ENCODE data around the gene PTPRN2. TPM values are rescaled to one million over a fixed set of nuclear protein-coding genes. Genes with fewer than 3 reads are reported as not detected.

Gene PTPRN2
- total RNA-seq, 1 experiment from 2014 or later: not detected

DNA sequence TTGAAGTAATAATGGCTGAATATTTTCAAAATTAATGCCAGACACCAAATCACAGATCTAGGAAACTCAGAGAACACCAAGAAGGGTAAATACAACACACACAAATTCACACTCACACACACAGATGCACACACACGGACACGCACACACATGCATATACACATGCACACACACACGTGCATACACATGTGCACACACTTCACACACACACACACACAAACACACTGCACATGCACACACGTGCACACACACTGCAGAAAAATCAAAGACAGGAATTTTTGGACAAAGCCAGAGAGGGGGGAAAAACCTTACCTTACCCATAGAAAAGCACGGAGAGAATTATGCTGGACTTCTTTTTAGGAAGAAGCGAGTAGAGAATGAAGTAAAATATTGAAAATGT is 547.4 kb downstream of the PTPRN2 start:
- Histone ChIP-seq H3K27me3 (ENCODE audit: insufficient read depth, low read depth) (peaks cover 81% of the 10 kb centered on the region), H2AFZ (no peak overlapping the region), H3K36me3 (ENCODE audit: low read depth) (no peaks in the 10 kb centered on the region), H3K27ac (no peak overlapping the region), H3K4me1 (replicated peaks; ENCODE audit: insufficient read depth) (no peaks in the 10 kb centered on the region), H3F3A (ENCODE audit: insufficient read depth, low read depth) (no peaks in the 10 kb centered on the region), H3K4me2 (no peak overlapping the region), H3K4me3 (no peak overlapping the region), H3K9me3 (ENCODE audit: insufficient read depth, low read depth) (peaks cover 5% of the 10 kb centered on the region; the same call in 1 of the 2 replicates), H3K79me2 (ENCODE audit: low read depth) (no peaks in the 10 kb centered on the region), H4K20me1 (ENCODE audit: insufficient read depth) (0 out of 2 replicates have a peak, but pooled peaks cover 4% of the 10 kb centered on the region), H3K9me2 (ENCODE audit: insufficient read depth) (no peaks in the 10 kb centered on the region)
- POLR2A ChIA-PET (ENCODE audit: unreplicated experiment): no interaction called here
- no peak for DNase-seq
- intact Hi-C loops (cut with micrococcal nuclease; ENCODE audit: unreplicated experiment): no loop called here
- no TSS peak for BruUV-seq (replicated peaks)
- CTCF ChIA-PET: no interaction called here
- no peak for TF ChIP-seq EZH2 (IDR thresholded peaks at IDR 0.05; ENCODE audit: low read depth)
- TF ChIP-seq, protein P1, sequence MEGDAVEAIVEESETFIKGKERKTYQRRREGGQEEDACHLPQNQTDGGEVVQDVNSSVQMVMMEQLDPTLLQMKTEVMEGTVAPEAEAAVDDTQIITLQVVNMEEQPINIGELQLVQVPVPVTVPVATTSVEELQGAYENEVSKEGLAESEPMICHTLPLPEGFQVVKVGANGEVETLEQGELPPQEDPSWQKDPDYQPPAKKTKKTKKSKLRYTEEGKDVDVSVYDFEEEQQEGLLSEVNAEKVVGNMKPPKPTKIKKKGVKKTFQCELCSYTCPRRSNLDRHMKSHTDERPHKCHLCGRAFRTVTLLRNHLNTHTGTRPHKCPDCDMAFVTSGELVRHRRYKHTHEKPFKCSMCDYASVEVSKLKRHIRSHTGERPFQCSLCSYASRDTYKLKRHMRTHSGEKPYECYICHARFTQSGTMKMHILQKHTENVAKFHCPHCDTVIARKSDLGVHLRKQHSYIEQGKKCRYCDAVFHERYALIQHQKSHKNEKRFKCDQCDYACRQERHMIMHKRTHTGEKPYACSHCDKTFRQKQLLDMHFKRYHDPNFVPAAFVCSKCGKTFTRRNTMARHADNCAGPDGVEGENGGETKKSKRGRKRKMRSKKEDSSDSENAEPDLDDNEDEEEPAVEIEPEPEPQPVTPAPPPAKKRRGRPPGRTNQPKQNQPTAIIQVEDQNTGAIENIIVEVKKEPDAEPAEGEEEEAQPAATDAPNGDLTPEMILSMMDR (conservative IDR thresholded peaks at IDR 0.05): no peak

DNA sequence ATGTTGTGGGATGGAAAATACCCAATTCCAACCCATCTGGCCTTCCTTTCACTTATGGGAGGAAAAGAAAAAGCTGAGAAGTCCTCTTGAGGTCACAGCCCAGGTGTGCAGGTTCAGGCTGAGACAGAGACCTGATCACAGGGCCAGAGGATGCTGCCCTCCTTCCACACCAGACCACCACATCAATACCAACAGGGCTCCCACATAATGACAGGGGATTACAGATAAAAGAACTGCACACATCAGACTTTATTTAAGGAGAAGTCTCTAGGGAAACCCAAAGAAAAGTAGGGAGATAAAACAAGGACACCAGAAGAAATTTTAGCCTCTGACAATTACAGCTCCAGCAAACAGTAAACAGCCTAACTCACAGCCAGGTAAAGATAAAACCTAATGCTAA is 548.4 kb downstream of the PTPRN2 start:
- Histone ChIP-seq H3K27me3 (ENCODE audit: insufficient read depth, low read depth) (peaks cover 79% of the 10 kb centered on the region), H2AFZ (no peak overlapping the region), H3K4me2 (no peak overlapping the region), H3K9me2 (ENCODE audit: insufficient read depth) (no peaks in the 10 kb centered on the region), H3F3A (ENCODE audit: insufficient read depth, low read depth) (no peaks in the 10 kb centered on the region), H3K27ac (no peak overlapping the region), H4K20me1 (ENCODE audit: insufficient read depth) (0 out of 2 replicates have a peak, but pooled peaks cover 4% of the 10 kb centered on the region), H3K4me1 (replicated peaks; ENCODE audit: insufficient read depth) (no peaks in the 10 kb centered on the region), H3K9me3 (ENCODE audit: insufficient read depth, low read depth) (peaks cover 5% of the 10 kb centered on the region; the same call in 1 of the 2 replicates), H3K79me2 (ENCODE audit: low read depth) (no peaks in the 10 kb centered on the region), H3K36me3 (ENCODE audit: low read depth) (no peaks in the 10 kb centered on the region), H3K4me3 (no peak overlapping the region)
- ChIA-PET POLR2A (ENCODE audit: unreplicated experiment) (no interaction called here), CTCF (no interaction called here)
- no peak for DNase-seq
- intact Hi-C loops (cut with micrococcal nuclease; ENCODE audit: unreplicated experiment): no loop called here
- no peak for TF ChIP-seq EZH2 (IDR thresholded peaks at IDR 0.05; ENCODE audit: low read depth)
- TF ChIP-seq, protein P1 (conservative IDR thresholded peaks at IDR 0.05): no peak
- BruUV-seq (replicated peaks): no TSS peak

DNA sequence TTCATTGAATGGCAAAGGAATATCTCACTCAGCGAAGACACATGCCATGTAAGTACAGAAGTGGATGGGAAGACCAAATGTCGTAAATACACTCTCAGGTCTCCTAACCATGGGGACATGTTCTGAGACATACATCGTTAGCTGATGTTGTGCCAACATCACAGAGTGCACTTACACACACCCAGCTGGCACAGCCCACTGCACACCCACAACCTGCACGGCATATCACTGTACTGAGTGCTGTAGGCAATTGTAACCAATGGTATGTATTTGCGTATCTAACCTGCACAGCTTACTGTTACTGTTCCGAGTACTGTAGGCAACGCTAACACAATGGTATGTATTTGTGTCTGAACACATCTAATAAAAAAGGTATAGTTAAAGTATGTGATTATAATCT is 550.4 kb downstream of the PTPRN2 start:
- H3K9me2 ChIP-seq (ENCODE audit: insufficient read depth): no peaks in the 10 kb centered on the region
- no peak overlapping the region for H2AFZ ChIP-seq
- H3K9me3 ChIP-seq (ENCODE audit: insufficient read depth, low read depth): peaks cover 5% of the 10 kb centered on the region; the same call in 1 of the 2 replicates
- DNase-seq: no peak
- H3K27ac ChIP-seq: no peak overlapping the region
- ChIA-PET CTCF (no interaction called here), POLR2A (ENCODE audit: unreplicated experiment) (no interaction called here)
- no peaks in the 10 kb centered on the region for H3K36me3 ChIP-seq (ENCODE audit: low read depth)
- H3K4me3 ChIP-seq: no peak overlapping the region
- no peaks in the 10 kb centered on the region for H3K79me2 ChIP-seq (ENCODE audit: low read depth)
- H3K27me3 ChIP-seq (ENCODE audit: insufficient read depth, low read depth): peaks cover 79% of the 10 kb centered on the region
- no peak overlapping the region for H3K4me2 ChIP-seq
- 0 out of 2 replicates have a peak, but pooled peaks cover 4% of the 10 kb centered on the region for H4K20me1 ChIP-seq (ENCODE audit: insufficient read depth)
- no peaks in the 10 kb centered on the region for H3K4me1 ChIP-seq (replicated peaks; ENCODE audit: insufficient read depth)
- intact Hi-C loops (cut with micrococcal nuclease; ENCODE audit: unreplicated experiment): no loop called here
- no peaks in the 10 kb centered on the region for H3F3A ChIP-seq (ENCODE audit: insufficient read depth, low read depth)
- no TSS peak for BruUV-seq (replicated peaks)
- no peak for TF ChIP-seq EZH2 (IDR thresholded peaks at IDR 0.05; ENCODE audit: low read depth)
- TF ChIP-seq, protein P1 (conservative IDR thresholded peaks at IDR 0.05): no peak

All from PC-9 (cell line).